HG02759 (cell line): ENCODE results near the gene ENPP7.

Source experiments
- ATAC-seq: cut with Tn5 transposase; IDR thresholded peaks from one replicate; pipeline ENCODE4 v1.9.1; 2021; ENCODE audit warnings: mild to moderate bottlenecking, moderate library complexity; ENCODE audit not compliant: unreplicated experiment

The ENPP7 gene

DNA sequence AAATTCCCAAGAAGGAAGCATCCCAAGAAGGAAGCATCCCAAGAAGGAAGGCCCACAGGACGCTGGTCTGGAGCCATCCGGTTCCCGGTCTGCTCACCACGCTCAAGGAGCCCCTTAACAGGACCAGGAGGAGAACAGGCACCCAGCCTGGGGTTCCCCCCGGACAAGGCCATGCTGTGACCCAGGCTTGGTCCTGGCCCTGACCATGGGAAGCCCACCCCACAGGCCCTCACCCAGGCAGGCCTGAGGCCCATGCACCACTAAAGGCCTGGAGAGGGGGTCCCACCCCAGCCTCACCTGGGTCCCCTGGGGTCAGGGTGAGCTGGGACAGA is 340 bp upstream of the ENPP7 start:
- ATAC-seq = no peak

- no peak for ATAC-seq
These were observed 1.5 kb downstream of the ENPP7 start for GRCh38 chr17:79732254-79732653.

DNA sequence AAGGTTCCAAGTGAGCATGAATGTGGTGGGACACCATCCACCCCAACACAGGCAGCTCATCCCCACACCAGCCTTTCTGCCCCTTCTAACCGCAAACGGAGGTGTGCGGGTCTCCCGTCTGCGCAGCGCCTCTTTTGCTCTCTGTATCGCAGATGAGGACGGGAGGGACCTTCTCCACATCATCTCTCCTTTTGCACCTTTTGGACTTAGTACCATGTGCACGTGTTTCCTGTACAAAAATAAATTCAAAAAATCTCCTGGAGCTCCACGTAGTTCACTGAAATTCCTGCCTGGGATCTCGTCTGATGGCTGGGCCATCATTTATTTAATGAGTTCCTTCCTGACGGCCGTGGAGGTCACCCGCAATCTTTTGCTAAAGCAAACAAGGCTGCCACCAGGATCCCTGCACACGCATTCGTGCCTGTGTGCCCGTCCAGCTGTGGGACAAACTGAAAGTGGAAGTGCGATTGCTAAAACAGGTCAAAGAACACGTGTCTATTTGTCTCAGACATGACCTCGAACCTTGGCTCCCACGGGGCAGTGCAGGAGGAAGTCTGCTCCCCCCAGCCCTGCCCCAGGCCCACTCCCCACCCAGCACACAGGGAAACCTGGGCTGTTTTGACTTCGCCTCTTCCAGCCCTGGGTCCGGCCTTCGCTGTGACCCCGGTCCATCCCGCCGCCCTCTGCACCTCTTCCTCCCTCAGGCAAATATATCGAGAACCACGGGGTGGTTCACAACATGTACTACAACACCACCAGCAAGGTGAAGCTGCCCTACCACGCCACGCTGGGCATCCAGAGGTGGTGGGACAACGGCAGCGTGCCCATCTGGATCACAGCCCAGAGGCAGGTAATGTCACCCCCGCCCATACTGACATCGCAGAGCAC is 2.3 kb downstream of the ENPP7 start:
- ATAC-seq = no peak

GRCh38 chr17:79733692-79734070 is 2.9 kb downstream of the ENPP7 start:
- no peak for ATAC-seq

DNA sequence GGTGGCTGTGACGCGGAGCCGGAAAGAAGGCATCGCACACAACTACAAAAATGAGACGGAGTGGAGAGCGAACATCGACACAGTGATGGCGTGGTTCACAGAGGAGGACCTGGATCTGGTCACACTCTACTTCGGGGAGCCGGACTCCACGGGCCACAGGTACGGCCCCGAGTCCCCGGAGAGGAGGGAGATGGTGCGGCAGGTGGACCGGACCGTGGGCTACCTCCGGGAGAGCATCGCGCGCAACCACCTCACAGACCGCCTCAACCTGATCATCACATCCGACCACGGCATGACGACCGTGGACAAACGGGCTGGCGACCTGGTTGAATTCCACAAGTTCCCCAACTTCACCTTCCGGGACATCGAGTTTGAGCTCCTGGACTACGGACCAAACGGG is 4.4 kb downstream of the ENPP7 start:
- no peak for ATAC-seq

DNA sequence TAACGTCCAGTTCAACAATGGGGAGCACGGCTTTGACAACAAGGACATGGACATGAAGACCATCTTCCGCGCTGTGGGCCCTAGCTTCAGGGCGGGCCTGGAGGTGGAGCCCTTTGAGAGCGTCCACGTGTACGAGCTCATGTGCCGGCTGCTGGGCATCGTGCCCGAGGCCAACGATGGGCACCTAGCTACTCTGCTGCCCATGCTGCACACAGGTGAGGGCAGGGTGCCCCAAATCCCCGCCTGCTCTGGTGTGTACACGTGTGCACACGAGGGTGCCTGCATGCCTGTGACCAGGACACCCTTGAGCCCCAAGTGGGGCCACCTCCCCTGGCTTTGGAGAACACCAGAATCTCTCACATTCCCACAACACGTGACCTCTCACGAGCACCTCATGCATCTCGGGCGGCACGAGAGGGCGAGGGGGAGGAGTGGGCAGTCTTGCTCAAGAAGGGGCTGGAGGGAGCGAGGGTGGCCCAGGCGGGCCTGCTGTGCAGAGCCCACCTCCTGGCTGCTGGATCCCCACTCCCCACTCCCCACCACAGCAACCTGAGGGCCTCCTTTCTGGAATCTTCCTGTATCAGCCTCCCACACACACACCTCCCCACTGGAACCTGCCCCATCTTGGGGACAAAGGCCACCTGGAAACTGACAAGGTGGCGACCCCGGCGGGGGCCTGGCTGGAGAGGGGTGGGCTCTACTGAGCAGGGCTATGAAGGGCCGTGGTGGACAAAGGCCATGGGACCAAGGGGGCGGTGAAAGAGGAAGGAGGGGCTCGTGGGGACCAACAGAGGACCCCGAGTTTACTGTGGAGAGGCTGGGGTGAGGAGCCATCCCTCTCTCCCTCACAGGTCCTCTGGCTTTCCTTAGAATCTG is 6.5 kb downstream of the ENPP7 start:
- no peak for ATAC-seq

DNA sequence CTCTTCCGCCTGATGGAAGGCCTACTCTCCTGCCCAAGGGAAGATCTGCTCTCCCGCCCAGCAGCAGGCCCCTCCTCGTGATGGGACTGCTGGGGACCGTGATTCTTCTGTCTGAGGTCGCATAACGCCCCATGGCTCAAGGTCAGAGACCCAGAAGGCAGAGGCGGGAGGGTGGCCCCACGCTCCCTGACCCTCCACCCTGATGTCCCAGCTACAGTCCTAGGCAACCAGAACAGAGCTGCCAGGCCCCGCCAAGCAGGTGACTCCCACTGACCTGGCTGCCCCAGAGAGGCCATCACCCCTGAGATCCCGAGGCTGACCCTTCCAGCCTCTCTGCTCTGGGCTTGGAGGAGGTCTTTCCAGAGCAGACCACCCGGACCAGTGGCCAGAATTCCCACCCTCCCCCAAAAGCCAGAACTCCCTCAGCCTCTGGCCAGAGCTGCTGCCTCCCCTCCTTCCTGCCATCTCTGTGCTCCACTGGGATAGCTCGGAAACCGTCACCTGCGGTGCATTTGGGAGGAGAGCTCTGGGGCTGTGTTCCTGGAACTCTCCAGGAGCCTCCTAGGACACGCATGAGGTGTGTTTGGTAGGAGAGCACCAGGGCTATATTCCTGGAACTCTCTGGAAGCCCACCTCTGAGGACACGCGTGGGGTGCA is 7.3 kb downstream of the ENPP7 start:
- ATAC-seq = no peak

DNA sequence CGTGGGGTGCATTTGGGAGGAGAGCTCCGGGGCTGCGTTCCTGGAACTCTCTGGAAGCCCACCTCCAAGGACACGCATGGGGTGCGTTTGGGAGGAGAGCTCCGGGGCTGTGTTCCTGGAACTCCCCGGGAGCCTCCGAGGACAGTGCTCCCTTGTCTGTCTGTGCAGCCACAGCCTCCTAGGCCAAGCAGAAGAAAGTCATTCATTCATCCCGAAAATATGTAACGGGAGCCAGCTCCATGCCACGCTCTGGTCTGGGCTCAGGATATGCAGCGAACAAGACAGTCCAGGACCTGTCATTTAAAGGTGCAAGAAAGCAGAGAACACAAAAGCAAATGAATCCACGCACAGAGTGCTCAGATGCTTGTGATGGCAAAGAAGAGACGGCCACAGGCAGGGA is 7.9 kb downstream of the ENPP7 start:
- no peak for ATAC-seq

- ATAC-seq = no peak
These were observed 8.7 kb downstream of the ENPP7 start for GRCh38 chr17:79739148-79740062.

- ATAC-seq = no peak
These were observed 9.7 kb downstream of the ENPP7 start for GRCh38 chr17:79740413-79740812.

DNA sequence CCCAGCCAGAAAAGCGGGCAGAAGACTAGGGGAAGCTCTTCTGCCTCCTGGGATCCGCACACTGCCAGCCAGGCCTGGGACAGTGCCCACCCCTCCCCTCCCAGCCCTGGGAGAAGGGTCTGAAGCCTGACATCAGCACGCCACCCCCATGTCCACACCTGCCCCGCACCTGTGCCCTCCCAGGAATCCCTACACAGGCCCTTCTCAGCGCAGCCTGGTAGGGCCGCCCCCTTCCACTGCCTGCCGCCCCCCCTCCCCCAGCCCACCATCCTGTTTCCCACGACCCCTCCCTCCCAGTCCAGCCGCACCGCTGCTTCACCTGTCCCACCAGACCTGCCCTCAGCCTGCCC is 10.6 kb downstream of the ENPP7 start:
- ATAC-seq = no peak

DNA sequence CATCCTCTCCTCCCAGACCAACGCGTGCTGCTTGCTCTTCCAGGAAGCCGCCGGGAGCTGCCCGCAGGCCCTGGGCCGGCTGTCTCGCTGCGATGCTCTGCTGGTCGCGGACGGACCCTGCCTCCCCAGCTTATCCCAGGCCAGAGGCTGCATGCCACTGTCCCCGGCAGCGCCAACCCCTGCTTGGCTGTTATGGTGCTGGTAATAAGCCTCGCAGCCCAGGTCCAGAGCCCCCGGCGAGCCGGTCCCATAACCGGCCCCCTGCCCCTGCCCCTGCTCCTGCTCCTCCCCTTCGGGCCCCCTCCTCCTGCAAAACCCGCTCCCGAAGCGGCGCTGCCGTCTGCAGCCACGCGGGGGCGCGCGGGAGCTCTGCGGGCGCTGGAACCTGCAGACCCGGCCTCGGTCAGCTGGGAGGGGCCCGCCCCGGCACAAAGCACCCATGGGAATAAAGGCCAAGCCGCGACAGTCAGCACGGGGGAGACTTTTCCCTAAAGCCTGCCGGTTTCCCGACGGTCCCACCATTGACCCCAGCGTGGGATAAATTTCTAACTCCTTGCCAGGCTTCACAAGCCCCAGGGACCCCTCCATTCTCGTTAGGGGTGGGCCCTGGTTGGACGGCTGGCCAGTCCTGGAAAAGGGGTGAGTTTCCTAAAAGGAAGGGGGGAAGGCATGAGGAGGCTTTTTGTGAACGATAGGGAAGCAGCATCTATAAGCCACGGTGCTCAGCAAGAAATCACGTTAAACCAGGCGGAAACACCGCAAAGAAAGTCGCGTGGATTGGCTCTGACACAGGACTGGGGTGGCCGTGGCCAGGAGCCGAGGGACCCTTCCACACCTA is 11.2 kb downstream of the ENPP7 start:
- ATAC-seq = no peak

DNA sequence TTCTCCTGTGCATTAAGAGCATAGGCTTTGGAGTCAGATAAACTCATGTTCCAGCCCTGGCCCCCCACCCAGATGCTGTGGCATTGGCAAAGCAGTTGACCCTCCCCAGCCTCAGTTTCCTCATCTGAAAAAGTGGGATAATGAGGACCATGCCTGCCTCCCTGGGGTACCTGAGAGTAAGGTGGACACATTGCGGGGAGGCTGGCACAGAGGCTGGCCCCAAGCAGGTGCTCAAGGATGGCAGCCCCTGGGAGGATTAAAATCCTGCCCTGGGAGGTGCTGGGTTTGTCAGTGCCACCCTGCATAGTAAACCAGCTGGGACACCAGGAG is 11.8 kb downstream of the ENPP7 start:
- ATAC-seq = no peak

- no peak for ATAC-seq
These were observed 12.3 kb downstream of the ENPP7 start for GRCh38 chr17:79742951-79743476.

DNA sequence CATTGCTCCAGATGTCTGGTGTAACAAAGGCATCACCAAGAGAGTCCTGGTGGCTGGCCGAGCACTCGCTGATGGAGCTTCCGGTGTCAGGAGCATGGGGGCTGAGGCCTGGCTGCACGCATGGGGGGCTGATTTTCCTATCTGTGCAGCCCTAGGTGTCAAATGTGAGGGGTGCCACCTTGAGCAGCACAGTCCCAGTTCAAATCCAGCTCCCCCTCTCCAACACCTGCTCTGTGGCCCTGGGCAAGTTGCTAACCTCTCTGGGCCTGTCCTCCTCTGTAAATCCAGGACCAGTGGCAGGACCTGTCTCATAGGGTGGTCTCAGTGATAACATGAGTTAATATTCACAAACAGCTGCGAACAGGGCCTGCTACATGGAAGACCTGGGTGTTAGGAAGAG is 12.9 kb downstream of the ENPP7 start:
- ATAC-seq = no peak

DNA sequence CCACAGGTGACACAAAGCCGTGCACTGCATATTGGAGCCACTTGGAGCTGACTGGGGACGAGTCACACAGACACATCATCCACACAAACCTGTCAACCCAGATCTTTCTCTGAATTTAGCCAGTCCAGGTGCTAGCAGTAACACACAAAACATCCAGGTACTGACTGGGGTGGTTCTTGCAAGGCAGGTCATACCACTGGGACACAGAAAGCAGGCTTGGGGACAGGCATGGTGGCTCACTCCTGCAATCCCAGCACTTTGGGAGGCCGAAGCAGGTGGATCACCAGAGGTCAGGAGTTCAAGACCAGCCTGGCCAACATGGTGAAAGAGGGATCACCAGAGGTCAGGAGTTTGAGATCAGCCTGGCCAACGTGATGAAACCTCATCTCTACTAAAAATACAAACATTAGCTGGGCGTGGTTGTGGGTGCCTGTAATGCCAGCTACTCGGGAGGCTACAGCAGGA is 14.9 kb downstream of the ENPP7 start:
- no peak for ATAC-seq

DNA sequence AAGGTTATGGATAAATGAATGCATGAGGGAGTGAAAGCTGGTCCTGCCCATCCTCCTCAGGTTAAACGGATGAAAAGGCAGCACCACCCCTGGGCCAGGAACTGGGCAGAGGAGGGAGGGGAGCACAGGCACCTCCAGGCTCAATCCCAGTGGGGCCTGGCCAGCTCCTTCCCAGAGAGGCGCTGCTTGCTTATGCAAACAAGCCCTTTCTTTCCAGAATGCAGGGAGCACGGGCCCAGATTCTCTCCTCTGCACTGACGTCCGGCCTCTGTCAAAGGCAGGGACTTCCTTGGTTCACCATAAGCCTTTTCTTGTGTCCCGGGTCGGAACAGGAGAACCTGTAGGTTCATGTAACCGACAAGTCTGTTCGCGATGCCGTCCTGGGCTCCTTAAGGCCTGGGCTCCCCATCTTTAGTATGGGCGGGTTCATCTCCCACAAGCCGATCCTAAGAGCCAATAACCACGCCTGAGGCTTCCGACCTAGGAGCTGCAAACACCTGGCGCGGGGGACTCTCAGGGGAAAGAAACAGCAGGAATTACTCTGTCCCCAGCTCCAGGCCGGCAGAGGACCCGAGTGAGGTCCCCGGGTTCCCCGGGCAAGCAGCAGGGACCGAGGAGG is 16.3 kb downstream of the ENPP7 start:
- no peak for ATAC-seq

DNA sequence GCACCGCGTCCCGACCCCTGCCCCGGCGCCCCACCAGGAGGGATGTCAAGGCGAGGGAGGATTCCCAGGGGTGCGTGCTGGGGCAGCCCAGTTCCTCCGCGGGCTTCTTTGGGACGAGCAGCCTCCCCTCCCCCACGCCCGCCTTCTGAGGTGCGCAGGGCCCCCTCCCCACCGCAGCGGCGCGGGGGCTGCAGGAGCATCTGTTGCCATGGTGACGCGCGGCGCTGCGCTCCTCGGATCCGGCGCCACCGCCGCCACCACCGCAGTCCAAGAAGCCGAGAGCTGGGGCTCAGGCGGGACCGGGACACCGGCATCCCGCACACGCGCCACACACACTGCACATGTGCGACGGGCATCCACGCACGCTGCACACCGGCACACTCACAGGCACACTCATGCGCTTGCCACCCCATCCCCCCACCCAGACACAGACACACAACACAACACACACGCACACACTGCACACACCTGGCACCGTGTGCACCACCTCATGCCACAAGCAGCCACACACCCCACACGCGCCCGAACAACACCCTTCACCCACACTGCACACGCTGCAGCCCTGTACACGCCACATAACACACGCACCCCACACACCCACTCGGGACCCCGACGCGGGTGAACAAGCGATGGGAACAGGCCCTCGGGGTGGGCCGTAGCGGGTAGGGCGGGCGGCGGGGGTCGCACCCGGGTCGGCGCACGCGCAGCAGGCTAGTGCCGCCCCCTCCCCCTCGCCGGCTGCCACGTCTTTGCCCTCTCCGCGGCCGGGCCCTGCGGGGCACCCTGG is 17.0 kb downstream of the ENPP7 start:
- no peak for ATAC-seq
